Activated naive CD4-positive, alpha-beta T cell treated with anti-CD3 and anti-CD28 coated beads for 36 hours (primary cell): Measurements from ENCODE around the gene TIGD1. TPM values are rescaled to one million over a fixed set of nuclear protein-coding genes. Genes with fewer than 3 reads are reported as not detected.
A peak's percentile ranks its signal among the peaks of the same experiment; 100 is the strongest.

ENCODE experiments used
- CTCF ChIA-PET: fragments of 350-600 bp; sonication (Branson Sonifier 250); formaldehyde crosslinking; loops from one replicate; lab custom pipeline; 2021; ENCODE audit warnings: antibody characterized with exemption; lab: Charles Lee
- DNase-seq: peaks from one replicate; pipeline ENCODE4 v3.0.0-alpha.2; 2020
- H3K27ac Mint-ChIP-seq: one replicate; pipeline ENCODE4 v1.8.0; 2021; ENCODE audit warnings: mild to moderate bottlenecking, mixed read lengths
- H3K27me3 Mint-ChIP-seq: one replicate; pipeline ENCODE4 v1.8.0; 2021; ENCODE audit warnings: low read depth, mixed read lengths
- H3K36me3 Mint-ChIP-seq: one replicate; pipeline ENCODE4 v1.8.0; 2021; ENCODE audit warnings: low read depth, mixed read lengths
- H3K4me1 Mint-ChIP-seq: one replicate; pipeline ENCODE4 v1.8.0; 2021; ENCODE audit warnings: low read depth, mixed read lengths
- H3K4me3 Mint-ChIP-seq: one replicate; pipeline ENCODE4 v1.8.0; 2021; ENCODE audit warnings: mild to moderate bottlenecking, moderate library complexity, mixed read lengths
- H3K9me3 Mint-ChIP-seq: one replicate; pipeline ENCODE4 v1.8.0; 2021; ENCODE audit warnings: mixed read lengths
- intact Hi-C: fragments of 100-400 bp; cut with micrococcal nuclease; formaldehyde crosslinking; loops from one replicate; pipeline ENCODE4 v1.15.1; 2023
- total RNA-seq, 2 experiments: library from RNA; stranded (reverse); gene quantifications; one replicate each; pipeline ENCODE4 v1.2.3, GENCODE V29; 2021

Gene TIGD1
- total RNA-seq, result 1 to 10 TPM; 7.7 to 8.3 TPM

GRCh38 chr2:232550354-232551249 is at the start of gene TIGD1, which contains the start of gene EIF4E2:
TIGD1 (minus strand) TSS chr2:232550557; CDS start chr2:232549882, 675 bp downstream.
EIF4E2 (plus strand) TSS chr2:232550689; CDS start chr2:232550725, 36 bp downstream.
- CTCF ChIA-PET, result interaction anchor here (1.5 kb wide), 1 partner anchor 12 kb away, joined by 4 read pairs; no protein-coding TSS in a partner anchor
- peak within 1 kb of the TSS; percentile 98 for H3K27ac Mint-ChIP-seq
- H3K4me1 Mint-ChIP-seq, result peaks cover 66% of the 10 kb centered on the region
- intact Hi-C loops, result loop anchor here (1.0 to 5.0 kb wide), 7 partner anchors 42 to 769 kb away; partner anchors contain the start of genes COPS7B, DIS3L2, GIGYF2 and INPP5D
- peaks cover 30% of the 10 kb centered on the region for H3K36me3 Mint-ChIP-seq
- no peaks in the 10 kb centered on the region for H3K27me3 Mint-ChIP-seq
- H3K9me3 Mint-ChIP-seq, result peaks cover 4% of the 10 kb centered on the region
- peak within 1 kb of the TSS; percentile 99 for H3K4me3 Mint-ChIP-seq
- DNase-seq, result peak; percentile 95

GRCh38 chr2:232598293-232598692 is 47.9 kb upstream of the TIGD1 start:
- CTCF ChIA-PET, result no interaction called here
- intact Hi-C loops, result no loop called here
- H3K9me3 Mint-ChIP-seq, result peaks cover 5% of the 10 kb centered on the region
- no peak overlapping the region for H3K4me3 Mint-ChIP-seq
- no peaks in the 10 kb centered on the region for H3K27me3 Mint-ChIP-seq
- no peak overlapping the region for H3K27ac Mint-ChIP-seq
- peaks cover 3% of the 10 kb centered on the region for H3K4me1 Mint-ChIP-seq
- no peak for DNase-seq
- no peaks in the 10 kb centered on the region for H3K36me3 Mint-ChIP-seq

- intact Hi-C loops, result no loop called here
- peaks cover 8% of the 10 kb centered on the region for H3K4me1 Mint-ChIP-seq
- no peaks in the 10 kb centered on the region for H3K27me3 Mint-ChIP-seq
- DNase-seq, result no peak
- H3K4me3 Mint-ChIP-seq, result no peak overlapping the region
- no peaks in the 10 kb centered on the region for H3K36me3 Mint-ChIP-seq
- H3K27ac Mint-ChIP-seq, result no peak overlapping the region
- peaks cover 5% of the 10 kb centered on the region for H3K9me3 Mint-ChIP-seq
- CTCF ChIA-PET, result no interaction called here
These were observed 47.2 kb upstream of the TIGD1 start for GRCh38 chr2:232597362-232598079.

- DNase-seq, result no peak
- Mint-ChIP-seq H3K4me1 (peaks cover 8% of the 10 kb centered on the region), H3K9me3 (peaks cover 5% of the 10 kb centered on the region), H3K4me3 (no peak overlapping the region), H3K27ac (no peak overlapping the region), H3K27me3 (no peaks in the 10 kb centered on the region), H3K36me3 (no peaks in the 10 kb centered on the region)
- CTCF ChIA-PET, result interaction anchor here (1.0 to 2.0 kb wide), 2 partner anchors 16 to 18 kb away, joined by 3 to 6 read pairs; no protein-coding TSS in a partner anchor
- intact Hi-C loops, result loop anchor here (1.0 to 5.0 kb wide), 2 partner anchors 42 to 653 kb away; partner anchors contain the start of genes EIF4E2 and TIGD1
These were observed 43.6 kb upstream of the TIGD1 start for GRCh38 chr2:232593982-232594381.

- Mint-ChIP-seq H3K27ac (peak overlapping the region; percentile 74), H3K27me3 (no peaks in the 10 kb centered on the region), H3K4me3 (no peak overlapping the region), H3K36me3 (no peaks in the 10 kb centered on the region), H3K9me3 (peaks cover 5% of the 10 kb centered on the region), H3K4me1 (peaks cover 8% of the 10 kb centered on the region)
- peak; percentile 24 for DNase-seq
- intact Hi-C loops, result loop anchor here (1.0 to 5.0 kb wide), 2 partner anchors 41 to 654 kb away; partner anchors contain the start of genes EIF4E2 and TIGD1
- CTCF ChIA-PET, result interaction anchor here (1.3 to 2.0 kb wide), 2 partner anchors 12 to 17 kb away, joined by 3 to 6 read pairs; no protein-coding TSS in a partner anchor
These were observed 42.5 kb upstream of the TIGD1 start for GRCh38 chr2:232592772-232593395.

GRCh38 chr2:232588680-232589585 is 38.6 kb upstream of the TIGD1 start:
- Mint-ChIP-seq H3K9me3 (no peaks in the 10 kb centered on the region), H3K4me3 (no peak overlapping the region), H3K27me3 (no peaks in the 10 kb centered on the region), H3K4me1 (peaks cover 8% of the 10 kb centered on the region), H3K36me3 (peaks cover 8% of the 10 kb centered on the region), H3K27ac (no peak overlapping the region)
- CTCF ChIA-PET, result interaction anchor here (2.9 kb wide), 1 partner anchor 23 kb away, joined by 7 read pairs; no protein-coding TSS in a partner anchor
- intact Hi-C loops, result no loop called here
- no peak for DNase-seq

- Mint-ChIP-seq H3K27ac (no peak overlapping the region), H3K4me1 (peaks cover 3% of the 10 kb centered on the region), H3K4me3 (no peak overlapping the region), H3K27me3 (no peaks in the 10 kb centered on the region), H3K36me3 (peaks cover 16% of the 10 kb centered on the region), H3K9me3 (no peaks in the 10 kb centered on the region)
- CTCF ChIA-PET, result no interaction called here
- intact Hi-C loops, result no loop called here
- no peak for DNase-seq
These were observed 37.7 kb upstream of the TIGD1 start for GRCh38 chr2:232588031-232588430.

- no peaks in the 10 kb centered on the region for H3K27me3 Mint-ChIP-seq
- H3K4me1 Mint-ChIP-seq, result no peaks in the 10 kb centered on the region
- no peak for DNase-seq
- H3K4me3 Mint-ChIP-seq, result no peak overlapping the region
- H3K36me3 Mint-ChIP-seq, result peaks cover 22% of the 10 kb centered on the region
- H3K9me3 Mint-ChIP-seq, result peaks cover 1% of the 10 kb centered on the region
- intact Hi-C loops, result no loop called here
- H3K27ac Mint-ChIP-seq, result no peak overlapping the region
- CTCF ChIA-PET, result interaction anchor here (0.6 kb wide), 2 partner anchors 13 to 680 kb away, joined by 3 read pairs; no protein-coding TSS in a partner anchor
These were observed 37.2 kb upstream of the TIGD1 start for GRCh38 chr2:232587512-232587911.

- Mint-ChIP-seq H3K27ac (no peak overlapping the region), H3K36me3 (peaks cover 26% of the 10 kb centered on the region), H3K4me1 (no peaks in the 10 kb centered on the region), H3K27me3 (no peaks in the 10 kb centered on the region), H3K4me3 (no peak overlapping the region), H3K9me3 (peaks cover 2% of the 10 kb centered on the region)
- CTCF ChIA-PET, result interaction anchor here (0.6 kb wide), 2 partner anchors 12 to 681 kb away, joined by 3 read pairs; no protein-coding TSS in a partner anchor
- no peak for DNase-seq
- intact Hi-C loops, result no loop called here
These were observed 36.7 kb upstream of the TIGD1 start for GRCh38 chr2:232586943-232587505.

GRCh38 chr2:232584238-232584637 is 33.9 kb upstream of the TIGD1 start:
- peaks cover 2% of the 10 kb centered on the region for H3K9me3 Mint-ChIP-seq
- intact Hi-C loops, result no loop called here
- H3K4me3 Mint-ChIP-seq, result no peak overlapping the region
- CTCF ChIA-PET, result no interaction called here
- peaks cover 3% of the 10 kb centered on the region for H3K4me1 Mint-ChIP-seq
- H3K27me3 Mint-ChIP-seq, result no peaks in the 10 kb centered on the region
- peaks cover 41% of the 10 kb centered on the region for H3K36me3 Mint-ChIP-seq
- no peak for DNase-seq
- no peak overlapping the region for H3K27ac Mint-ChIP-seq

- H3K4me3 Mint-ChIP-seq, result no peak overlapping the region
- peaks cover 41% of the 10 kb centered on the region for H3K36me3 Mint-ChIP-seq
- peaks cover 2% of the 10 kb centered on the region for H3K9me3 Mint-ChIP-seq
- no peaks in the 10 kb centered on the region for H3K27me3 Mint-ChIP-seq
- H3K4me1 Mint-ChIP-seq, result peaks cover 3% of the 10 kb centered on the region
- CTCF ChIA-PET, result no interaction called here
- H3K27ac Mint-ChIP-seq, result no peak overlapping the region
- no peak for DNase-seq
- intact Hi-C loops, result loop anchor here (2.0 kb wide), 1 partner anchor 41 kb away; no protein-coding TSS in a partner anchor
These were observed 31.4 kb upstream of the TIGD1 start for GRCh38 chr2:232581725-232582124.
